Measurements from ENCODE around the gene ELMOD3. TPM values are rescaled to one million over a fixed set of nuclear protein-coding genes. Genes with fewer than 3 reads are reported as not detected.

Gene ELMOD3
- total and polyA plus RNA-seq, 10 donors, result 14.4 to 38.0 (median 24.2) TPM

GRCh38 chr2:85387754-85388153 lies 33.2 kb downstream of the ELMOD3 start:
- no peak for DNase-seq
- no peaks in the 10 kb centered on the region for H3K27me3 ChIP-seq (replicated peaks in 1 of 7)
- TF ChIP-seq POLR2A (IDR thresholded peaks at IDR 0.05), result no peak
- TF ChIP-seq, protein P1, sequence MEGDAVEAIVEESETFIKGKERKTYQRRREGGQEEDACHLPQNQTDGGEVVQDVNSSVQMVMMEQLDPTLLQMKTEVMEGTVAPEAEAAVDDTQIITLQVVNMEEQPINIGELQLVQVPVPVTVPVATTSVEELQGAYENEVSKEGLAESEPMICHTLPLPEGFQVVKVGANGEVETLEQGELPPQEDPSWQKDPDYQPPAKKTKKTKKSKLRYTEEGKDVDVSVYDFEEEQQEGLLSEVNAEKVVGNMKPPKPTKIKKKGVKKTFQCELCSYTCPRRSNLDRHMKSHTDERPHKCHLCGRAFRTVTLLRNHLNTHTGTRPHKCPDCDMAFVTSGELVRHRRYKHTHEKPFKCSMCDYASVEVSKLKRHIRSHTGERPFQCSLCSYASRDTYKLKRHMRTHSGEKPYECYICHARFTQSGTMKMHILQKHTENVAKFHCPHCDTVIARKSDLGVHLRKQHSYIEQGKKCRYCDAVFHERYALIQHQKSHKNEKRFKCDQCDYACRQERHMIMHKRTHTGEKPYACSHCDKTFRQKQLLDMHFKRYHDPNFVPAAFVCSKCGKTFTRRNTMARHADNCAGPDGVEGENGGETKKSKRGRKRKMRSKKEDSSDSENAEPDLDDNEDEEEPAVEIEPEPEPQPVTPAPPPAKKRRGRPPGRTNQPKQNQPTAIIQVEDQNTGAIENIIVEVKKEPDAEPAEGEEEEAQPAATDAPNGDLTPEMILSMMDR (IDR thresholded peaks at IDR 0.05 in 8 of 11, conservative IDR thresholded peaks at IDR 0.05 in 3 of 11), result no peak
- TF ChIP-seq POLR2AphosphoS5 (IDR thresholded peaks at IDR 0.05), result no peak
- H3K27ac ChIP-seq, result no peak overlapping the region
- 93 to 96% (median 96%) methylated on average over 2 of the region's 2 CpGs for WGBS, 5 donors
- no peaks in the 10 kb centered on the region for H3K9me3 ChIP-seq
- H3K4me3 ChIP-seq, result no peak overlapping the region
- H3K4me1 ChIP-seq, result peaks cover 0 to 18% (median 13%) of the 10 kb centered on the region in 6 donors
- peaks cover 0 to 100% (median 53%) of the 10 kb centered on the region in 6 donors for H3K36me3 ChIP-seq
- intact Hi-C loops (cut with DNase I; ENCODE audit: low total_unique reads), result no loop called here

GRCh38 chr2:85388878-85389538 lies 34.4 kb downstream of the ELMOD3 start:
- Histone ChIP-seq H3K9me3 (no peaks in the 10 kb centered on the region), H3K27me3 (replicated peaks in 1 of 7) (no peaks in the 10 kb centered on the region), H3K4me1 (peaks cover 3 to 26% (median 17%) of the 10 kb centered on the region in 6 donors), H3K36me3 (peaks cover 0 to 100% (median 53%) of the 10 kb centered on the region in 6 donors), H3K4me3 (no peak overlapping the region), H3K27ac (no peak overlapping the region)
- DNase-seq, result peak; percentile 56
- intact Hi-C loops (cut with DNase I; ENCODE audit: low total_unique reads), result no loop called here
- 87 to 93% (median 91%) methylated on average over 9 of the region's 9 CpGs for WGBS, 5 donors
- TF ChIP-seq POLR2A (IDR thresholded peaks at IDR 0.05), result no peak
- TF ChIP-seq POLR2AphosphoS5 (IDR thresholded peaks at IDR 0.05), result no peak
- TF ChIP-seq, protein P1 (IDR thresholded peaks at IDR 0.05 in 8 of 11, conservative IDR thresholded peaks at IDR 0.05 in 3 of 11), result no peak

DNA sequence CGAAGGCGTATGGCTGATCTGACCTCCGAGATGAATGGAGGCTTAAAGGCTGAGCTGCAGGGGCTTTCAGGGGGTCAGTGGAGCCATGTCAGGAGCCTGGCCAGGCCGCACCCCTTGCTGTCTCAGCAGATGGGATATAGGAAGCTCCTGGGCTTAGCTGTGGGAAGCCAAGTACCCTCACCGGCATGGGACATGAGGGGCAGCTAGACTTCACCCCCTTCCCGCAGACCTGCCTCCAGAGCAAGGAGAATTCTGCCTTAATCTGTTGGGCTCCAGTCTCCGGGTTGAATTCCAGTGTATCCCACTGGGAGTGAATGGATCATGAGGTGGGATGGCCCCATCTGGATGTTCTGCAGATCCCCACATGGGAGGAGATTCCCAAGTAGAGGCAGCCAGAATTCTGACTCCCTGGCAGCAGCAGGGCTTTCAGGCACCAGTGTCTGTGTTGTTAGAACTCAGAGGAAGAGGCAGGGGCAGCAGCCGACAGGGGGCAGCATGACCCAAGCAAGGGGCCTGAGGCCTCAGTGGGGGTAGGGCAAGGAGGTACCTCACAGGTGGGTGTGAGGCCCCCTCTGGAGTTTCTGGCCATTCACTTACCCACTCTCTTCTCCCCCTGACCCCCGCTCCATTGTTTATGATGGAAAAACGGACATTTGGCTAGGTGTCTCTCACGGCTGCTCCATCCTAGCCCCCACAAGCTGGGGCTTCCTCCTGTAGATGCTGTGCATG lies 36.5 kb downstream of the ELMOD3 start:
- Histone ChIP-seq H3K4me3 (no peak overlapping the region), H3K36me3 (peaks cover 0 to 100% (median 52%) of the 10 kb centered on the region in 6 donors), H3K27me3 (replicated peaks in 1 of 7) (no peaks in the 10 kb centered on the region), H3K9me3 (no peaks in the 10 kb centered on the region), H3K27ac (peak overlapping the region in 3 of 8 donors; percentile 38 to 55 (median 38)), H3K4me1 (peaks cover 3 to 26% (median 17%) of the 10 kb centered on the region in 6 donors)
- DNase-seq, result peak; percentile 91
- WGBS, 5 donors, result 84 to 87% (median 85%) methylated on average over 8 to 11 of the region's 11 CpGs
- intact Hi-C loops (cut with DNase I; ENCODE audit: low total_unique reads), result no loop called here
- TF ChIP-seq, protein P1 (IDR thresholded peaks at IDR 0.05 in 8 of 11, conservative IDR thresholded peaks at IDR 0.05 in 3 of 11), result peak; percentile 28 to 82 (median 56)
- no peak for TF ChIP-seq POLR2A (IDR thresholded peaks at IDR 0.05)
- TF ChIP-seq POLR2AphosphoS5 (IDR thresholded peaks at IDR 0.05), result peak in 2 of 3 donors; percentile 26 to 28

- peak; percentile 40 for DNase-seq
- Histone ChIP-seq H3K36me3 (peaks cover 0 to 100% (median 33%) of the 10 kb centered on the region in 6 donors), H3K4me1 (peaks cover 3 to 26% (median 17%) of the 10 kb centered on the region in 6 donors), H3K27me3 (replicated peaks in 1 of 7) (no peaks in the 10 kb centered on the region), H3K4me3 (no peak overlapping the region), H3K27ac (no peak overlapping the region), H3K9me3 (no peaks in the 10 kb centered on the region)
- TF ChIP-seq POLR2A (IDR thresholded peaks at IDR 0.05) (no peak), POLR2AphosphoS5 (IDR thresholded peaks at IDR 0.05) (no peak)
- TF ChIP-seq, protein P1 (IDR thresholded peaks at IDR 0.05 in 8 of 11, conservative IDR thresholded peaks at IDR 0.05 in 3 of 11), result no peak
- intact Hi-C loops (cut with DNase I; ENCODE audit: low total_unique reads), result no loop called here
- WGBS, 5 donors, result 95 to 100% (median 97%) methylated on average over 4 of the region's 4 CpGs
Measured at GRCh38 chr2:85393836-85394235, 39.3 kb downstream of the ELMOD3 start.
